Activated B cell treated with CpG ODN at 0.5 μM for 24 hours (primary cell): ENCODE data around the gene STX7. TPM values are rescaled to one million over a fixed set of nuclear protein-coding genes. Genes with fewer than 3 reads are reported as not detected.

ENCODE experiments used
- ATAC-seq: fragments of 200-7000 bp; cut with Tn5 transposase; one replicate; pipeline ENCODE4 v1.10.0; 2021; ENCODE audit warnings: low read depth, mild to moderate bottlenecking, moderate library complexity
- CTCF ChIA-PET: fragments of 350-600 bp; sonication (Branson Sonifier 250); formaldehyde crosslinking; loops from one replicate; lab custom pipeline; 2021; ENCODE audit warnings: antibody characterized with exemption; lab: Charles Lee
- POLR2A ChIA-PET: fragments of 350-600 bp; sonication (Branson Sonifier 250); formaldehyde crosslinking; loops from one replicate; lab custom pipeline; 2021; ENCODE audit warnings: antibody characterized with exemption; lab: Charles Lee
- DNase-seq: peaks from one replicate; pipeline ENCODE4 v3.0.0; 2022
- H3K27ac Mint-ChIP-seq: one replicate; pipeline ENCODE4 v1.8.0; 2020; ENCODE audit warnings: mixed read lengths
- H3K27me3 Mint-ChIP-seq: one replicate; pipeline ENCODE4 v1.8.0; 2021; ENCODE audit warnings: mixed read lengths
- H3K36me3 Mint-ChIP-seq: one replicate; pipeline ENCODE4 v1.8.0; 2021; ENCODE audit warnings: low read depth, mixed read lengths
- H3K4me1 Mint-ChIP-seq: one replicate; pipeline ENCODE4 v1.8.0; 2021; ENCODE audit warnings: mixed read lengths
- H3K4me3 Mint-ChIP-seq: one replicate; pipeline ENCODE4 v1.8.0; 2020; ENCODE audit warnings: mild to moderate bottlenecking, mixed read lengths
- H3K9me3 Mint-ChIP-seq: one replicate; pipeline ENCODE4 v1.8.0; 2020; ENCODE audit warnings: mixed read lengths
- intact Hi-C: fragments of 100-400 bp; cut with micrococcal nuclease; formaldehyde crosslinking; loops from one replicate; pipeline ENCODE4 v1.15.1; 2024
- total RNA-seq: library from RNA; stranded (reverse); gene quantifications from 2 replicates; pipeline ENCODE4 v1.2.3, GENCODE V29; 2022
- TF ChIP-seq, protein P1 (sequence below): fragments of 200-600 bp; IDR thresholded peaks from one replicate; pipeline ENCODE4 v1.8.0; 2022; ENCODE audit warnings: antibody characterized with exemption, mild to moderate bottlenecking

The STX7 gene
- total RNA-seq, 1 donor from 2014 or later, result 138 TPM

DNA sequence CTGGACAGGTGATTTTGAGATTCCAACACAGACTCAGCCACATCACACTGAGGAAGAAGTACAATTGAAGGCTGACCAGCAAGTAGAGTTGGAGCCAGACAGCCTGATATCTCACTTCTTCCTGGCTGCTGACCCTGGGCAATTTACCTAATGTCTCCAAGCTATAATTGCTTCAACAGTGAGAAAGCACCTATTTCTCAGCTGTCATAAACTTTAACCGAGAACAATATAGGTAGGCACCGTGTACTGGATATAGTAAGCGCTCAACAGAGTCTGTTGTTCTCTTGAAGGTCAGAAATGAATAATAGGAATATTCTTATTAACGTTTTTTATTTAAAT lies 28.3 kb downstream of the STX7 start:
- Mint-ChIP-seq H3K36me3 (peaks cover 62% of the 10 kb centered on the region), H3K27me3 (no peaks in the 10 kb centered on the region), H3K4me3 (peak overlapping the region; percentile 61), H3K4me1 (peaks cover 79% of the 10 kb centered on the region), H3K9me3 (no peaks in the 10 kb centered on the region), H3K27ac (peak overlapping the region; percentile 82)
- ChIA-PET POLR2A (interaction anchor here (1.0 to 2.7 kb wide), 8 partner anchors 9 to 330 kb away, joined by 3 to 16 read pairs (median 4); partner anchors contain the start of genes RPS12 and STX7), CTCF (interaction anchor here (0.7 to 7.9 kb wide), 29 partner anchors 8 to 570 kb away, joined by 3 to 147 read pairs (median 5); partner anchors contain the start of gene STX7)
- intact Hi-C loops, result loop anchor here (1.0 to 5.0 kb wide), 7 partner anchors 38 to 572 kb away; no protein-coding TSS in a partner anchor
- TF ChIP-seq, protein P1, sequence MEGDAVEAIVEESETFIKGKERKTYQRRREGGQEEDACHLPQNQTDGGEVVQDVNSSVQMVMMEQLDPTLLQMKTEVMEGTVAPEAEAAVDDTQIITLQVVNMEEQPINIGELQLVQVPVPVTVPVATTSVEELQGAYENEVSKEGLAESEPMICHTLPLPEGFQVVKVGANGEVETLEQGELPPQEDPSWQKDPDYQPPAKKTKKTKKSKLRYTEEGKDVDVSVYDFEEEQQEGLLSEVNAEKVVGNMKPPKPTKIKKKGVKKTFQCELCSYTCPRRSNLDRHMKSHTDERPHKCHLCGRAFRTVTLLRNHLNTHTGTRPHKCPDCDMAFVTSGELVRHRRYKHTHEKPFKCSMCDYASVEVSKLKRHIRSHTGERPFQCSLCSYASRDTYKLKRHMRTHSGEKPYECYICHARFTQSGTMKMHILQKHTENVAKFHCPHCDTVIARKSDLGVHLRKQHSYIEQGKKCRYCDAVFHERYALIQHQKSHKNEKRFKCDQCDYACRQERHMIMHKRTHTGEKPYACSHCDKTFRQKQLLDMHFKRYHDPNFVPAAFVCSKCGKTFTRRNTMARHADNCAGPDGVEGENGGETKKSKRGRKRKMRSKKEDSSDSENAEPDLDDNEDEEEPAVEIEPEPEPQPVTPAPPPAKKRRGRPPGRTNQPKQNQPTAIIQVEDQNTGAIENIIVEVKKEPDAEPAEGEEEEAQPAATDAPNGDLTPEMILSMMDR, result no peak
- ATAC-seq (no peak), DNase-seq (no peak)

DNA sequence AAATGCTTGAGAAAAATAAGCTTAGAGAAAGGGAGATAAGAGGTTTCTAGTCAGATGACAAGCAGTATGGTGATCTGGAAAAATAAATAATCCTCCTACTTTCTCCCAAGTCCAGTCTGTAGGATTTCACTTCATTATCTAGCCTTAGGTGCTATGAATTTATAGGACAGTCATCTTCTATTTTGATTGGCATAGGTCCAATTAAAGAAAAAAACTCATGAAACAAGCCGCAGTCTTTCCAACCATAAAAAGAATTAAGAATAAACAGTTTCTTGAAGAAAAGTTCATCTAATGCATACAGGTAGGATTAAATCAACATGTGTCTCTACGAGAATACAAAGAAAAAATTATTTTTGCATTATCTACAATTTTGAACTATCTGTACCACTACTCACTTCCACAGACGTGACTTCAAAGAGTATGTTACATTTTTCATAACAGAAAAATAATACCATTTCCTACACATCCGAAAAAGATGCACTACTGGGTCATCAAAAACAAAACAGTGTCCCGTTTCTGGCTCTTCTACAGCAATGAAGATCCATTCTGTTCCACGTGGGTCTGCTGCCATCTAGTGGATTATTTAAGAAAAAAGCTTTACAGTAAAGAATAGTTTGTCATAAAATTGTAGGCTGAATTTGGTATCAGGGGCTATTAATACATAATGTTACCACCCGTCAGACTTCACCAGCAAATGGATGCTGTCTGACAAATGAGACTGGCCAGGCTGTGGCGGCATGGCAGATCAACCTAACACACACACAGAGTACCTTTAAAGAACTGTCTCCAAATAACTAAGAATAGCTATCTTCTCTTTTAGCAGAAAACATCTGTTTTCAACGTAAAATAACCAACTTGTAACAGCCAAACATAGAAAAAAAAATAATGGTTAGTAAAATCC lies 28.9 kb downstream of the STX7 start:
- peaks cover 85% of the 10 kb centered on the region for H3K4me1 Mint-ChIP-seq
- peaks cover 62% of the 10 kb centered on the region for H3K36me3 Mint-ChIP-seq
- intact Hi-C loops, result loop anchor here (1.0 to 5.0 kb wide), 6 partner anchors 91 to 572 kb away; no protein-coding TSS in a partner anchor
- H3K27ac Mint-ChIP-seq, result peak overlapping the region; percentile 82
- CTCF ChIA-PET, result interaction anchor here (0.6 to 7.9 kb wide), 31 partner anchors 9 to 569 kb away, joined by 3 to 147 read pairs (median 5); partner anchors contain the start of gene STX7
- POLR2A ChIA-PET, result interaction anchor here (1.0 to 2.7 kb wide), 8 partner anchors 10 to 330 kb away, joined by 3 to 16 read pairs (median 4); partner anchors contain the start of genes RPS12 and STX7
- peak overlapping the region; percentile 61 for H3K4me3 Mint-ChIP-seq
- no peaks in the 10 kb centered on the region for H3K9me3 Mint-ChIP-seq
- H3K27me3 Mint-ChIP-seq, result no peaks in the 10 kb centered on the region
- TF ChIP-seq, protein P1, result peak; percentile 84
- no peak for DNase-seq
- ATAC-seq, result peak; percentile 74

DNA sequence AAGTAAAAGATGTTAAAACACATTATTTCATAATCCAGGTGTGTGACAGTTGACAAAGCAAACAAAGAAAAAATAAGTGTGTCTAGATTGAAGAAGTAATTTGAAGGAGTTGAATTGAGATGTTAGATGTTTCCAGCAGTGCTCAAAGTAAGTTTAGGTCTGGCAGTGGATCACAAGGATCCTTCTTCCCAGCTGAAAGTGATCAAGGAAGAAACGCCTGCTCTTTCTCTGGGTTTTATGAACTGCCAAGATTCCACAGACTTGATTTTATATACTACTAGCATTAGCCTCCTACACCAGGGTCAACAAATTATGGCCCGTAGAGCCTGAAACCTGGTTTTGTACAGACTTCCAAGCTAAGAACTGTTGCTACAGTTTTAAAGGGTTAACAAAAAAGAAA lies 30.3 kb downstream of the STX7 start:
- no peak for ATAC-seq
- H3K27ac Mint-ChIP-seq, result peak overlapping the region; percentile 75
- TF ChIP-seq, protein P1, result no peak
- peaks cover 60% of the 10 kb centered on the region for H3K36me3 Mint-ChIP-seq
- ChIA-PET POLR2A (interaction anchor here (1.1 kb wide), 1 partner anchor 130 kb away, joined by 3 read pairs; no protein-coding TSS in a partner anchor), CTCF (interaction anchor here (1.0 to 7.6 kb wide), 8 partner anchors 11 to 568 kb away, joined by 3 to 147 read pairs (median 4); no protein-coding TSS in a partner anchor)
- H3K9me3 Mint-ChIP-seq, result no peaks in the 10 kb centered on the region
- H3K27me3 Mint-ChIP-seq, result no peaks in the 10 kb centered on the region
- no peak overlapping the region for H3K4me3 Mint-ChIP-seq
- intact Hi-C loops, result loop anchor here (5.0 kb wide), 1 partner anchor 570 kb away; no protein-coding TSS in a partner anchor
- DNase-seq, result no peak
- peaks cover 91% of the 10 kb centered on the region for H3K4me1 Mint-ChIP-seq

DNA sequence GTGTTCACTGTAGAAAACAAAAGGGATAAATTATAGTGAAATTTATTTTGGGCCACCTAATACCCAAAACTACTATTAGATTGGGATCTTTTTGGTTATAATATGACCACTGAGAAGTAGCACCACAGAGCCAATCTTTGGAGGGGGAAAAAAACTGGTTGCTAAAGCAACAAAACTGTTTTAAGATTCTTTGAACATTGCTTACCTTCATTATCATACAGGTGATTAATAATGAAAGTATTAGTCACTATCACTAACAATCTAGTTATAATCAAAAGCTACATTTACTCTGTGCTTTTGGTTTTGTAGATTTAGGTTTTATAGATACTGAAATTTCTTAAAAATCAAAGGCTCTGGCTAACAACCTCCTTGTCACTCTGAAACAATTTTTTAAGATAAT lies 31.7 kb downstream of the STX7 start:
- Mint-ChIP-seq H3K27me3 (no peaks in the 10 kb centered on the region), H3K9me3 (no peaks in the 10 kb centered on the region), H3K36me3 (peaks cover 52% of the 10 kb centered on the region), H3K4me3 (no peak overlapping the region), H3K4me1 (peaks cover 94% of the 10 kb centered on the region), H3K27ac (peak overlapping the region; percentile 66)
- ATAC-seq (peak; percentile 33), DNase-seq (no peak)
- intact Hi-C loops, result loop anchor here (1.0 to 5.0 kb wide), 4 partner anchors 9 to 569 kb away; no protein-coding TSS in a partner anchor
- CTCF ChIA-PET, result interaction anchor here (2.0 to 7.6 kb wide), 3 partner anchors 180 to 202 kb away, joined by 8 to 147 read pairs (median 22); no protein-coding TSS in a partner anchor
- TF ChIP-seq, protein P1, result no peak
- POLR2A ChIA-PET, result interaction anchor here (1.6 to 1.7 kb wide), 2 partner anchors 32 to 333 kb away, joined by 4 read pairs; partner anchors contain the start of genes RPS12 and STX7
